ENCODE measurements around the gene ATG7.

GRCh38 chr3:11605398-11605797 is 333.2 kb downstream of the ATG7 start:
- no peak for TF ChIP-seq CTCF (IDR thresholded peaks at IDR 0.05)
- no peak for TF ChIP-seq POLR2A (IDR thresholded peaks at IDR 0.05)

All from vagina (tissue), 2 donors.